Measurements from ENCODE around the gene SRGAP3.

Gene SRGAP3

GRCh38 chr3:9194509-9195184 is 54.8 kb downstream of the SRGAP3 start:
- H3K9ac ChIP-seq (ENCODE audit: low read length): no peak overlapping the region
- no peaks in the 10 kb centered on the region for H3K79me2 ChIP-seq (ENCODE audit: low read length)
- peaks cover 10% of the 10 kb centered on the region for H3K4me1 ChIP-seq (ENCODE audit: low read length)
- no peak for TF ChIP-seq CTCF (IDR thresholded peaks at IDR 0.05; ENCODE audit: low read depth, low read length)
- no peak for TF ChIP-seq EZH2phosphoT487 (IDR thresholded peaks at IDR 0.05; ENCODE audit: low read depth)
- H3K9me3 ChIP-seq (ENCODE audit: insufficient read depth, low read length): no peaks in the 10 kb centered on the region
- no peaks in the 10 kb centered on the region for H3K36me3 ChIP-seq (replicated peaks; ENCODE audit: low read depth, low read length)
- no peak overlapping the region for H3K27ac ChIP-seq (ENCODE audit: low read length)
- no peak overlapping the region for H2AFZ ChIP-seq (ENCODE audit: low read depth, low read length)
- no peaks in the 10 kb centered on the region; the same call in 1 of the 2 replicates for H3K27me3 ChIP-seq (ENCODE audit: low read depth, low read length)
- H3K4me2 ChIP-seq (ENCODE audit: low read length): no peak overlapping the region
- no peak overlapping the region for H3K4me3 ChIP-seq (ENCODE audit: low read length)
- H4K20me1 ChIP-seq (ENCODE audit: insufficient read depth, low read length): no peaks in the 10 kb centered on the region

- Histone ChIP-seq H3K27ac (ENCODE audit: low read length) (no peak overlapping the region), H3K9me3 (ENCODE audit: insufficient read depth, low read length) (no peaks in the 10 kb centered on the region)
Observed at GRCh38 chr3:9193633-9194195, 55.7 kb downstream of the SRGAP3 start.

GRCh38 chr3:9193211-9193610 is 56.2 kb downstream of the SRGAP3 start:
- Histone ChIP-seq H3K4me2 (ENCODE audit: low read length) (no peak overlapping the region), H3K79me2 (ENCODE audit: low read length) (no peaks in the 10 kb centered on the region), H3K4me3 (ENCODE audit: low read length) (no peak overlapping the region), H3K27me3 (ENCODE audit: low read depth, low read length) (peaks cover 4% of the 10 kb centered on the region; the same call in 1 of the 2 replicates), H2AFZ (ENCODE audit: low read depth, low read length) (no peak overlapping the region), H3K9ac (ENCODE audit: low read length) (no peak overlapping the region), H3K27ac (ENCODE audit: low read length) (no peak overlapping the region), H3K36me3 (replicated peaks; ENCODE audit: low read depth, low read length) (no peaks in the 10 kb centered on the region), H4K20me1 (ENCODE audit: insufficient read depth, low read length) (no peaks in the 10 kb centered on the region), H3K9me3 (ENCODE audit: insufficient read depth, low read length) (no peaks in the 10 kb centered on the region), H3K4me1 (ENCODE audit: low read length) (peaks cover 6% of the 10 kb centered on the region)
- TF ChIP-seq EZH2phosphoT487 (IDR thresholded peaks at IDR 0.05; ENCODE audit: low read depth) (no peak), CTCF (IDR thresholded peaks at IDR 0.05; ENCODE audit: low read depth, low read length) (no peak)

More at GRCh38 chr3:9193633-9194195, 55.7 kb downstream of the SRGAP3 start:
- no peak overlapping the region for H3K4me2 ChIP-seq (ENCODE audit: low read length)
- H3K79me2 ChIP-seq (ENCODE audit: low read length): no peaks in the 10 kb centered on the region
- no peaks in the 10 kb centered on the region for H4K20me1 ChIP-seq (ENCODE audit: insufficient read depth, low read length)
- no peak overlapping the region for H3K9ac ChIP-seq (ENCODE audit: low read length)
- TF ChIP-seq CTCF (IDR thresholded peaks at IDR 0.05; ENCODE audit: low read depth, low read length): no peak
- TF ChIP-seq EZH2phosphoT487 (IDR thresholded peaks at IDR 0.05; ENCODE audit: low read depth): no peak
- peaks cover 4% of the 10 kb centered on the region; the same call in 1 of the 2 replicates for H3K27me3 ChIP-seq (ENCODE audit: low read depth, low read length)
- H3K4me1 ChIP-seq (ENCODE audit: low read length): peaks cover 6% of the 10 kb centered on the region
- H2AFZ ChIP-seq (ENCODE audit: low read depth, low read length): no peak overlapping the region
- no peaks in the 10 kb centered on the region for H3K36me3 ChIP-seq (replicated peaks; ENCODE audit: low read depth, low read length)
- no peak overlapping the region for H3K4me3 ChIP-seq (ENCODE audit: low read length)

GRCh38 chr3:9192248-9193025 is 57.0 kb downstream of the SRGAP3 start:
- Histone ChIP-seq H3K9me3 (ENCODE audit: insufficient read depth, low read length) (no peaks in the 10 kb centered on the region), H2AFZ (ENCODE audit: low read depth, low read length) (no peak overlapping the region), H4K20me1 (ENCODE audit: insufficient read depth, low read length) (no peaks in the 10 kb centered on the region), H3K9ac (ENCODE audit: low read length) (no peak overlapping the region), H3K27me3 (ENCODE audit: low read depth, low read length) (peaks cover 4% of the 10 kb centered on the region; the same call in 1 of the 2 replicates), H3K4me2 (ENCODE audit: low read length) (no peak overlapping the region), H3K4me3 (ENCODE audit: low read length) (no peak overlapping the region), H3K4me1 (ENCODE audit: low read length) (peaks cover 6% of the 10 kb centered on the region), H3K27ac (ENCODE audit: low read length) (no peak overlapping the region), H3K79me2 (ENCODE audit: low read length) (no peaks in the 10 kb centered on the region), H3K36me3 (replicated peaks; ENCODE audit: low read depth, low read length) (no peaks in the 10 kb centered on the region)
- TF ChIP-seq CTCF (IDR thresholded peaks at IDR 0.05; ENCODE audit: low read depth, low read length) (no peak), EZH2phosphoT487 (IDR thresholded peaks at IDR 0.05; ENCODE audit: low read depth) (no peak)

Data from OCI-LY3 (cell line).